MM.1S (cell line): ENCODE measurements around the gene ATAD3B.
"Not testable (repeated sequence)": the region's sequence is repeated elsewhere in the genome, so short reads cannot be mapped to it uniquely, and the experiment has no call there.

Source experiments
- DNase-seq: peaks from one replicate; pipeline ENCODE4 v3.0.0-alpha.2; 2015
- H2AFZ ChIP-seq: fragments of 300-600 bp; sonication (generic); 2 replicates; pipeline ENCODE4 v1.6.0; 2016; ENCODE audit warnings: antibody characterized with exemption, low read length
- H3F3A ChIP-seq: fragments of 300-600 bp; sonication (generic); 2 replicates; pipeline ENCODE4 v1.6.1; 2016; ENCODE audit warnings: mild to moderate bottlenecking, antibody characterized with exemption, low read length, moderate library complexity, mixed read lengths; ENCODE audit not compliant: insufficient read depth
- H3K27ac ChIP-seq: fragments of 300-600 bp; sonication (generic); 2 replicates; pipeline ENCODE4 v1.5.1; 2016; ENCODE audit warnings: mild to moderate bottlenecking, low read length
- H3K27me3 ChIP-seq: fragments of 300-600 bp; sonication (generic); replicated peaks from 2 replicates; pipeline ENCODE4 v1.6.0; 2016; ENCODE audit warnings: low read length; ENCODE audit not compliant: insufficient read depth
- H3K36me3 ChIP-seq: fragments of 300-600 bp; sonication (generic); replicated peaks from 2 replicates; pipeline ENCODE4 v1.6.1; 2016; ENCODE audit warnings: mild to moderate bottlenecking, low read length, mixed read lengths; ENCODE audit not compliant: insufficient read depth
- H3K4me1 ChIP-seq: fragments of 300-600 bp; sonication (generic); 2 replicates; pipeline ENCODE4 v1.6.1; 2016; ENCODE audit warnings: low read length, mixed read lengths
- H3K4me2 ChIP-seq: fragments of 300-600 bp; sonication (generic); 2 replicates; pipeline ENCODE4 v1.6.0; 2016; ENCODE audit warnings: low read depth, low read length
- H3K4me3 ChIP-seq: fragments of 300-600 bp; sonication (generic); 2 replicates; pipeline ENCODE4 v1.5.1; 2016; ENCODE audit warnings: low read length, mixed read lengths
- H3K79me2 ChIP-seq: fragments of 300-600 bp; sonication (generic); 2 replicates; pipeline ENCODE4 v1.6.1; 2016; ENCODE audit warnings: mixed run types, low read length, mixed read lengths
- H3K9ac ChIP-seq: fragments of 300-600 bp; sonication (generic); 2 replicates; pipeline ENCODE4 v1.6.1; 2016; ENCODE audit warnings: low read length, mixed read lengths
- H3K9me2 ChIP-seq: fragments of 300-600 bp; sonication (generic); replicated peaks from 2 replicates; pipeline ENCODE4 v1.6.1; 2016; ENCODE audit warnings: mild to moderate bottlenecking, low read length, mixed read lengths; ENCODE audit not compliant: insufficient read depth
- H3K9me3 ChIP-seq: fragments of 300-600 bp; sonication (generic); replicated peaks from 2 replicates; pipeline ENCODE4 v1.6.1; 2016; ENCODE audit warnings: mild to moderate bottlenecking, low read length, mixed read lengths; ENCODE audit not compliant: insufficient read depth
- H4K20me1 ChIP-seq: fragments of 300-600 bp; sonication (generic); 2 replicates; pipeline ENCODE4 v1.6.1; 2016; ENCODE audit warnings: mild to moderate bottlenecking, low read length, moderate library complexity, mixed read lengths; ENCODE audit not compliant: insufficient read depth
- CTCF ChIP-seq: fragments of 300-600 bp; sonication (generic); IDR thresholded peaks from 2 replicates; pipeline ENCODE4 v1.5.1; 2016; ENCODE audit warnings: antibody characterized with exemption, low read length, mixed read lengths
- EZH2 ChIP-seq: fragments of 300-600 bp; sonication (generic); optimal IDR thresholded peaks from 2 replicates; pipeline ENCODE3; 2017; ENCODE audit warnings: low read depth, mild to moderate bottlenecking, antibody characterized with exemption, low read length, mixed read lengths
- EZH2phosphoT487 ChIP-seq: fragments of 300-600 bp; sonication (generic); IDR thresholded peaks from 2 replicates; pipeline ENCODE4 v1.6.1; 2018; ENCODE audit warnings: antibody characterized with exemption, low read length

ATAD3B gene

GRCh38 chr1:1452882-1453281 lies 18.7 kb upstream of the ATAD3B start:
- Histone ChIP-seq H3K36me3 (no peaks in the 10 kb centered on the region), H2AFZ (no peak overlapping the region), H3K27ac (no peak overlapping the region), H3K9ac (no peak overlapping the region), H3K9me3 (no peaks in the 10 kb centered on the region), H3F3A (no peaks in the 10 kb centered on the region), H3K4me2 (no peak overlapping the region), H3K9me2 (no peaks in the 10 kb centered on the region), H4K20me1 (no peaks in the 10 kb centered on the region), H3K79me2 (no peaks in the 10 kb centered on the region), H3K27me3 (peaks cover 59% of the 10 kb centered on the region), H3K4me1 (no peaks in the 10 kb centered on the region), H3K4me3 (no peak overlapping the region)
- TF ChIP-seq EZH2phosphoT487 (no peak), CTCF (no peak), EZH2 (no peak)
- DNase-seq = no peak

GRCh38 chr1:1454286-1455056 lies 17.1 kb upstream of the ATAD3B start:
- not testable (repeated sequence) for DNase-seq, H3K9me2 ChIP-seq, H3K27ac ChIP-seq, H2AFZ ChIP-seq, H3F3A ChIP-seq, H3K36me3 ChIP-seq, H3K9me3 ChIP-seq, H3K4me2 ChIP-seq, H3K4me1 ChIP-seq, H3K4me3 ChIP-seq, H3K79me2 ChIP-seq, H4K20me1 ChIP-seq, H3K9ac ChIP-seq
- H3K27me3 ChIP-seq = peaks cover 54% of the 10 kb centered on the region

- DNase-seq = no peak
- Histone ChIP-seq H3K36me3 (no peaks in the 10 kb centered on the region), H3F3A (no peaks in the 10 kb centered on the region), H3K9me2 (no peaks in the 10 kb centered on the region), H4K20me1 (no peaks in the 10 kb centered on the region), H3K27me3 (peaks cover 47% of the 10 kb centered on the region), H3K9me3 (no peaks in the 10 kb centered on the region), H2AFZ (no peak overlapping the region), H3K4me2 (no peak overlapping the region), H3K9ac (no peak overlapping the region), H3K4me1 (no peaks in the 10 kb centered on the region), H3K27ac (no peak overlapping the region), H3K79me2 (no peaks in the 10 kb centered on the region), H3K4me3 (no peak overlapping the region)
- no peak for TF ChIP-seq EZH2phosphoT487
- no peak for TF ChIP-seq EZH2
- no peak for TF ChIP-seq CTCF
Measured at GRCh38 chr1:1455366-1455884, 16.1 kb upstream of the ATAD3B start.

- H3K27me3 ChIP-seq = peaks cover 47% of the 10 kb centered on the region
- not testable (repeated sequence) for DNase-seq, H3K9me3 ChIP-seq, H3K4me2 ChIP-seq, H3K9ac ChIP-seq, H4K20me1 ChIP-seq, H3K4me1 ChIP-seq, H3F3A ChIP-seq, H3K27ac ChIP-seq, H3K9me2 ChIP-seq, H3K79me2 ChIP-seq, H3K36me3 ChIP-seq, H2AFZ ChIP-seq, H3K4me3 ChIP-seq
Measured at GRCh38 chr1:1455934-1456333, 15.6 kb upstream of the ATAD3B start.

- not testable (repeated sequence) for H3K9me2 ChIP-seq, H3K9me3 ChIP-seq, DNase-seq, H3F3A ChIP-seq, H3K79me2 ChIP-seq, H2AFZ ChIP-seq, H3K4me3 ChIP-seq, H3K4me1 ChIP-seq, H3K9ac ChIP-seq, H3K4me2 ChIP-seq, H4K20me1 ChIP-seq, H3K27ac ChIP-seq, H3K36me3 ChIP-seq
- H3K27me3 ChIP-seq = peaks cover 43% of the 10 kb centered on the region
Measured at GRCh38 chr1:1456683-1457255, 14.8 kb upstream of the ATAD3B start.

- Histone ChIP-seq H3K79me2 (peaks cover 18% of the 10 kb centered on the region), H3F3A (peaks cover 13% of the 10 kb centered on the region; the same call in 1 of the 2 replicates), H3K27me3 (peaks cover 26% of the 10 kb centered on the region)
- H3K9ac ChIP-seq, H3K4me1 ChIP-seq, H4K20me1 ChIP-seq, H3K27ac ChIP-seq, H2AFZ ChIP-seq, DNase-seq, H3K4me2 ChIP-seq, H3K36me3 ChIP-seq, H3K9me2 ChIP-seq, H3K4me3 ChIP-seq, H3K9me3 ChIP-seq: not testable (repeated sequence)
Measured at GRCh38 chr1:1459156-1459555, 12.4 kb upstream of the ATAD3B start.
